Frontal cortex (tissue), 4 donors: ENCODE measurements around the gene LHFPL5. TPM values are rescaled to one million over a fixed set of nuclear protein-coding genes. Genes with fewer than 3 reads are reported as not detected.

Source experiments
- DNase-seq, 2 donors: peaks; one replicate each; pipeline ENCODE4 v3.0.0; 2012; ENCODE audit warnings: low spot score in 2 of 2
- FAIRE-seq: peaks from 2 replicates; lab custom pipeline; 2012; peaks lifted over from hg19 to GRCh38; lab: Jason Lieb, UNC
- total RNA-seq: library from RNA; depleted of rRNA; stranded (reverse); fragments of >200 nt; gene quantifications from one replicate; pipeline ENCODE4 v1.2.3, GENCODE V29; 2014
- donor health status: control.
- donor health status: control.
- donor health status: control.

LHFPL5 gene
- 0.82 TPM for total RNA-seq

GRCh38 chr6:35804996-35805736, at the start of gene LHFPL5:
LHFPL5 (plus strand) TSS chr6:35805352; CDS start chr6:35805671, 319 bp downstream.
- DNase-seq (peak; percentile 57 to 78), FAIRE-seq (no peak)

- FAIRE-seq, result no peak
- no peak for DNase-seq
These were observed 47.6 kb upstream of the LHFPL5 start for GRCh38 chr6:35757456-35758123.

GRCh38 chr6:35759426-35759825, 45.7 kb upstream of the LHFPL5 start:
- FAIRE-seq, result no peak
- no peak for DNase-seq

GRCh38 chr6:35765739-35766138, 39.4 kb upstream of the LHFPL5 start:
- FAIRE-seq (no peak), DNase-seq (no peak)

- FAIRE-seq, result no peak
- no peak for DNase-seq
These were observed 35.9 kb upstream of the LHFPL5 start for GRCh38 chr6:35769211-35769610.

- no peak for DNase-seq
- FAIRE-seq, result no peak
These were observed 33.9 kb upstream of the LHFPL5 start for GRCh38 chr6:35771343-35771627.

- FAIRE-seq, result no peak
These were observed 30.9 kb upstream of the LHFPL5 start for GRCh38 chr6:35774116-35774794.

GRCh38 chr6:35775031-35775430, 30.1 kb upstream of the LHFPL5 start:
- no peak for FAIRE-seq
- DNase-seq, result no peak

More at GRCh38 chr6:35774116-35774794, 30.9 kb upstream of the LHFPL5 start:
- DNase-seq, result no peak

- no peak for FAIRE-seq
These were observed 28.6 kb upstream of the LHFPL5 start, which contains the start of gene CLPSL2 for GRCh38 chr6:35776364-35777215. CLPSL2 (plus strand) TSS chr6:35776598; CDS start chr6:35776619, 21 bp downstream.

GRCh38 chr6:35777356-35778102, 27.6 kb upstream of the LHFPL5 start:
- DNase-seq, result no peak
- FAIRE-seq, result no peak

More at GRCh38 chr6:35776364-35777215, 28.6 kb upstream of the LHFPL5 start, which contains the start of gene CLPSL2:
- no peak for DNase-seq

GRCh38 chr6:35778437-35778836, 26.7 kb upstream of the LHFPL5 start:
- no peak for FAIRE-seq
- DNase-seq, result no peak

- FAIRE-seq (no peak), DNase-seq (no peak)
These were observed 24.4 kb upstream of the LHFPL5 start, which contains the start of gene CLPSL1 for GRCh38 chr6:35780719-35781118. CLPSL1 (plus strand) TSS chr6:35781019; CDS start chr6:35781111, 92 bp downstream.

GRCh38 chr6:35781290-35781689, 23.9 kb upstream of the LHFPL5 start:
- DNase-seq (no peak), FAIRE-seq (no peak)

GRCh38 chr6:35782424-35782823, 22.7 kb upstream of the LHFPL5 start:
- FAIRE-seq (no peak), DNase-seq (no peak)

GRCh38 chr6:35784200-35784599, 21.0 kb upstream of the LHFPL5 start:
- DNase-seq (no peak), FAIRE-seq (no peak)

- FAIRE-seq (no peak), DNase-seq (no peak)
These were observed 18.9 kb upstream of the LHFPL5 start for GRCh38 chr6:35786272-35786671.

GRCh38 chr6:35786810-35787209, 18.3 kb upstream of the LHFPL5 start:
- DNase-seq (no peak), FAIRE-seq (no peak)

GRCh38 chr6:35787266-35788218, 17.6 kb upstream of the LHFPL5 start:
- DNase-seq, result no peak
- FAIRE-seq, result no peak
